Activated B cell treated with CpG ODN at 0.5 μM for 24 hours (primary cell): Measurements from ENCODE around the gene LONRF2. TPM values are rescaled to one million over a fixed set of nuclear protein-coding genes. Genes with fewer than 3 reads are reported as not detected.

Source experiments
- ATAC-seq: fragments of 200-7000 bp; cut with Tn5 transposase; one replicate; pipeline ENCODE4 v1.10.0; 2021; ENCODE audit warnings: low read depth, mild to moderate bottlenecking, moderate library complexity
- CTCF ChIA-PET: fragments of 350-600 bp; sonication (Branson Sonifier 250); formaldehyde crosslinking; loops from one replicate; lab custom pipeline; 2021; ENCODE audit warnings: antibody characterized with exemption; lab: Charles Lee
- POLR2A ChIA-PET: fragments of 350-600 bp; sonication (Branson Sonifier 250); formaldehyde crosslinking; loops from one replicate; lab custom pipeline; 2021; ENCODE audit warnings: antibody characterized with exemption; lab: Charles Lee
- DNase-seq: peaks from one replicate; pipeline ENCODE4 v3.0.0; 2022
- H3K27ac Mint-ChIP-seq: one replicate; pipeline ENCODE4 v1.8.0; 2020; ENCODE audit warnings: mixed read lengths
- H3K27me3 Mint-ChIP-seq: one replicate; pipeline ENCODE4 v1.8.0; 2021; ENCODE audit warnings: mixed read lengths
- H3K36me3 Mint-ChIP-seq: one replicate; pipeline ENCODE4 v1.8.0; 2021; ENCODE audit warnings: low read depth, mixed read lengths
- H3K4me1 Mint-ChIP-seq: one replicate; pipeline ENCODE4 v1.8.0; 2021; ENCODE audit warnings: mixed read lengths
- H3K4me3 Mint-ChIP-seq: one replicate; pipeline ENCODE4 v1.8.0; 2020; ENCODE audit warnings: mild to moderate bottlenecking, mixed read lengths
- H3K9me3 Mint-ChIP-seq: one replicate; pipeline ENCODE4 v1.8.0; 2020; ENCODE audit warnings: mixed read lengths
- CTCF ChIP-seq: fragments of 200-600 bp; IDR thresholded peaks from one replicate; pipeline ENCODE4 v1.8.0; 2022; ENCODE audit warnings: antibody characterized with exemption, mild to moderate bottlenecking
- intact Hi-C: fragments of 100-400 bp; cut with micrococcal nuclease; formaldehyde crosslinking; loops from one replicate; pipeline ENCODE4 v1.15.1; 2024
- total RNA-seq: library from RNA; stranded (reverse); gene quantifications from 2 replicates; pipeline ENCODE4 v1.2.3, GENCODE V29; 2022

Gene LONRF2
- total RNA-seq, 1 donor from 2014 or later, result 0.09 TPM

GRCh38 chr2:100236166-100236565 lies 86.1 kb downstream of the LONRF2 start:
- TF ChIP-seq CTCF, result no peak
- Mint-ChIP-seq H3K4me3 (no peak overlapping the region), H3K27me3 (peaks cover 6% of the 10 kb centered on the region), H3K27ac (peak overlapping the region; percentile 86), H3K36me3 (no peaks in the 10 kb centered on the region), H3K4me1 (peaks cover 77% of the 10 kb centered on the region), H3K9me3 (no peaks in the 10 kb centered on the region)
- DNase-seq, result no peak
- no peak for ATAC-seq
- intact Hi-C loops, result no loop called here
- ChIA-PET POLR2A (interaction anchor here (1.0 to 6.4 kb wide), 9 partner anchors 11 to 171 kb away, joined by 3 to 122 read pairs (median 16); partner anchors contain the start of gene AFF3), CTCF (interaction anchor here (1.2 to 3.8 kb wide), 4 partner anchors 10 to 677 kb away, joined by 3 to 41 read pairs (median 12); partner anchors contain the start of gene AFF3)

DNA sequence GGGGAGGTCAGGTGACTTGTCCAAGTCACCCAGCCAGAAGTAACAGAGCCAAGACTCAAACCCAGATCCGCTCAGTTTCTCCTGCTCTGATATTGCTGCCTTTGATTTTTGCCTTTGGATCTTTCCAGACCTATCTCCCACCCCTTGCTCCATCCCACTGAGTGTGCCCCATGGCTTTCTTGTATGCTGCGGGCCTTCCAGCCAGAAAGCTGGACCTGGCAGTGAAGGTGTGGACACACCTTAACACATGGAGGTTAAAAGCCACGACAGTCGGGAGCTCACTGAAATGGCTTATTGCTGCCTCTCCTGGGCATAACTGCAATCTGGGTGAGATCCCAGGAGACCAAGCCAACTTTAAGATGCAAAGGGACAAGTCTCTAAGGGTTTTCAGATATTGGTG lies 86.7 kb downstream of the LONRF2 start:
- Mint-ChIP-seq H3K4me3 (peak overlapping the region; percentile 58), H3K27ac (peak overlapping the region; percentile 86), H3K4me1 (peaks cover 81% of the 10 kb centered on the region), H3K27me3 (peaks cover 2% of the 10 kb centered on the region), H3K9me3 (no peaks in the 10 kb centered on the region), H3K36me3 (no peaks in the 10 kb centered on the region)
- TF ChIP-seq CTCF, result no peak
- intact Hi-C loops, result loop anchor here (1.0 to 2.0 kb wide), 5 partner anchors 12 to 160 kb away; partner anchors contain the start of gene AFF3
- no peak for ATAC-seq
- CTCF ChIA-PET, result interaction anchor here (1.0 to 3.8 kb wide), 9 partner anchors 11 to 676 kb away, joined by 3 to 41 read pairs (median 4); partner anchors contain the start of gene AFF3
- no peak for DNase-seq
- POLR2A ChIA-PET, result interaction anchor here (0.8 to 6.4 kb wide), 20 partner anchors 12 to 307 kb away, joined by 3 to 122 read pairs (median 4); partner anchors contain the start of gene AFF3

GRCh38 chr2:100235098-100235497 lies 87.2 kb downstream of the LONRF2 start:
- ATAC-seq (peak; percentile 93), DNase-seq (peak; percentile 67)
- TF ChIP-seq CTCF, result no peak
- peak overlapping the region; percentile 58 for H3K4me3 Mint-ChIP-seq
- no peaks in the 10 kb centered on the region for H3K36me3 Mint-ChIP-seq
- no peaks in the 10 kb centered on the region for H3K27me3 Mint-ChIP-seq
- ChIA-PET POLR2A (interaction anchor here (0.8 to 6.4 kb wide), 21 partner anchors 12 to 306 kb away, joined by 3 to 122 read pairs (median 5); partner anchors contain the start of gene AFF3), CTCF (interaction anchor here (0.8 to 3.8 kb wide), 10 partner anchors 11 to 676 kb away, joined by 3 to 41 read pairs (median 4); partner anchors contain the start of gene AFF3)
- intact Hi-C loops, result loop anchor here (1.0 to 2.0 kb wide), 5 partner anchors 12 to 160 kb away; partner anchors contain the start of gene AFF3
- no peaks in the 10 kb centered on the region for H3K9me3 Mint-ChIP-seq
- peaks cover 76% of the 10 kb centered on the region for H3K4me1 Mint-ChIP-seq
- peak overlapping the region; percentile 86 for H3K27ac Mint-ChIP-seq

- no peak for TF ChIP-seq CTCF
- no peak for DNase-seq
- POLR2A ChIA-PET, result interaction anchor here (1.4 to 6.4 kb wide), 7 partner anchors 12 to 155 kb away, joined by 3 to 122 read pairs (median 5); partner anchors contain the start of gene AFF3
- peak overlapping the region; percentile 86 for H3K27ac Mint-ChIP-seq
- H3K4me1 Mint-ChIP-seq, result peaks cover 75% of the 10 kb centered on the region
- no peaks in the 10 kb centered on the region for H3K27me3 Mint-ChIP-seq
- no peak for ATAC-seq
- intact Hi-C loops, result loop anchor here (2.0 kb wide), 2 partner anchors 55 to 119 kb away; no protein-coding TSS in a partner anchor
- peak overlapping the region; percentile 12 for H3K4me3 Mint-ChIP-seq
- no peaks in the 10 kb centered on the region for H3K36me3 Mint-ChIP-seq
- no peaks in the 10 kb centered on the region for H3K9me3 Mint-ChIP-seq
- CTCF ChIA-PET, result interaction anchor here (1.5 to 3.8 kb wide), 4 partner anchors 12 to 94 kb away, joined by 3 to 41 read pairs (median 10); partner anchors contain the start of gene AFF3
Observed at GRCh38 chr2:100234141-100234540, 88.2 kb downstream of the LONRF2 start.

GRCh38 chr2:100233061-100233460 lies 89.2 kb downstream of the LONRF2 start:
- Mint-ChIP-seq H3K4me1 (peaks cover 81% of the 10 kb centered on the region), H3K9me3 (no peaks in the 10 kb centered on the region), H3K4me3 (no peak overlapping the region), H3K36me3 (no peaks in the 10 kb centered on the region), H3K27ac (peak overlapping the region; percentile 57), H3K27me3 (no peaks in the 10 kb centered on the region)
- CTCF ChIA-PET, result no interaction called here
- TF ChIP-seq CTCF, result no peak
- intact Hi-C loops, result no loop called here
- POLR2A ChIA-PET, result interaction anchor here (1.0 to 6.4 kb wide), 3 partner anchors 15 to 92 kb away, joined by 3 to 122 read pairs (median 116); partner anchors contain the start of gene AFF3
- ATAC-seq, result no peak
- DNase-seq, result no peak
